Measurements from ENCODE around the gene LRRC51.

Gene LRRC51

DNA sequence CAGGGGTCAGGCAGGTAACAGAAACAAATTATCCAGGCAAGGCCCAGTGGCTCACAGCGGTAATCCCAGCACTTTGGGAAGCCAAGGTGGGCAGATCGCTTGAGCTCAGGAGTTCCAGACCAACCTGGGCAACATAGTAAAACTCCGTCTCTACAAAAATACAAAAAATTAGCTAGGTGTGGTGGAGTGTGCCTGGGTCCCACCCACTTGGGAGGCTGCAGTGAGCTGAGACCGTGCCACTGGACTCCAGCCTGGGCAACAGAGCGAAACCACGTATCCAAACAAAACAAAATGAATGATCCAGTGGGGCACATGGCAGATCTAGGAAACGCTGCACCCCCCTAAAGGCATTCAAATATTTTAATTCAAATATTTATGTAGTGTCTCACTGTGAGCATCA is 10.2 kb upstream of the LRRC51 start:
- DNase-seq (ENCODE audit: low read depth) = no peak

DNA sequence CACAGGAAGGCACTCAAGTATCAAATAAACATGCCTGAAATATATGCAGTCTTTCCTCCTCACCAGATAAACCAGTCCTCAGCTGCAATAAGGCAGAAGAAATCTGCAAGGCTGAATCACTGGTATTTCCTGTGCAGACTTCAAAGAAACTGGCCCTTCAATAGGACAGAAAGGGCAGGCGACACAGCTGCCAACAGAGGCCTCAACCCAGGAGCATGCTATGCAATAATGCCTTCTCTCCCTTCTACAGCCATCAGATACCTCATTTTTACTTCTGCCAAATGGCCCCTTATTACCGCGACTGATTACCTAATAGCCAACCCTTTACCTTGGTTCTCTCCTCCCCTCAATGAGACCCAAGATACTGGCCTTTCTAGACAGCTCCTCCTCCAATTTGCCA is 8.3 kb upstream of the LRRC51 start:
- no peak for DNase-seq (ENCODE audit: low read depth)

DNA sequence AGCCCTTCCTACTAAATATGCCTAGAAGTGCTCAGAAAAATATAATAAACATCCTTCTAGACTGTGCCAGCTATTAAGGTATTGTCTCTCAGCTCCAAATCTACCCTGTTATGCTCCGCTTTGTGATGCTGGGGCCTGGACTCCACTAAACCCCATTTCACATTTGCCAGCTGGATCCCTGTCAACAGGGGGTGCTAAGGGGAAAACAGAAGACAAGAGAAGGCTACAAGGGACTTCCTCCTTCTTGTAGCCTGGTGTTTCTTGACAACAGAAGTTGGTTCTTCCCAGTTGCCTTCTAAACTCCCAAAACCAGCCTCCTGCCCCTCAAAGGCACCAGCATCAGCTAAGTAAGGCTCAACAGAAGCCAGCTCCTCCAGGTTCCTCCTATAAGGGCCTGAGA is 5.5 kb upstream of the LRRC51 start:
- no peak for DNase-seq (ENCODE audit: low read depth)

DNA sequence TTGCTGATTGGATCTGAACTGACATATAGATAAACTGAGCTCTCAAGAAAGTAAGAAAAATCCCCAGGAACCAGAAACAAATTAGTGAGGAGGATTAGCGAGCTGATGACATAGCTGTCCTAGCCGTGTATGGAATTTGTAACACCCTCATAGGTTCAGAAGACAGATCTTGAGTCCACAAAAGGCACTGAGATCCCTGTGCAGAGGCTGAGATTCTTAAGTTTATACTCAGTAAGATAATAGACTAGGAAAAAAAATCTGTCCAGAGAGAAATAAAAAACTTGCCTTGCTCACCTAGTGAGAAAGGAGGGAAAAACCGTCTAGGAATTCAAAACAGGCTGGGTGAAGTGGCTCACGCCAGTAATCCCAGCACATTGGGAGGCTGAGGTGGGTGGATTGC is 4.9 kb upstream of the LRRC51 start:
- DNase-seq (ENCODE audit: low read depth) = no peak

DNA sequence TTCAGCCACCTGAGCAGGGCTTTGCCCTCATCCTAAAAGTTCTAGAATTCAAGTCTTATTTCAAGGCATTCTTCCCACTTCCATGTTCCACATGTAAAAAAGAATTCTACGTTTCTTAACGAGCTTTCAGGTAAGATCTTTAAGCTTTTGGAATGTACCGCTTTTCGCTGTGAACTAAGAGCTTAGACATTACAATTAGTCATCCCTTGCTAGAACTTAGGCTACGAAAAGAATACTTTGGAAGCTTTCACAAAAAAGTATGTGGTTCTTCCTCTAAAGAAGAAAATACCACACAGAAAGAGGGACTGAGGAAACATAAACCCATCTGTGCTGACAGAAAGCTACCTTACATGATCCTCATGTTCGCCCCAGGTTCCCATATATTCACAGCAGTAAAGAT is 2.2 kb upstream of the LRRC51 start:
- no peak for DNase-seq (ENCODE audit: low read depth)

DNA sequence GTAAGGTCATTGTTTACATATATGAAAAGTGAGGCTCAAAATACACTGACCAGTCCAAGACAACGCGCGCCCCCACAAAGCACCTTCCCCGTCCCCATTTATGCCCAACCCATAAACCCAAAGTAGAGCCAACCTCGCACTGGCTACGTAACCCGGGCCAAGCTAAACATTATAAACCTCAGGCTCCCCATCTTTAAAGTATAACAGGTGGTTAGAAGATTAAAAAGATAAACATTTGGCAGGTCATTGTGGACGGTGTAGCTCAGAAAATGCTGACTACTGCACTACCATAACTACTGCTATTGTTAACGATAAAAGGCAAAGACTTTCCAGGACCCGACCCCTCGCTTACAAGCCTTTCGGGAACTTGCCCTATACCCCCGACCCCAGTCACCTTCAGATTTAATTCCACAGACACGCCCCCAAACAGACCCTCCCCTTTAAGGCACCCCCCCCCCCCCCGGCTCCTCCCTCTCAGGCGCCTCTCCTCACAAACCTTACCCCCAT is 778 bp upstream of the LRRC51 start:
- no peak for DNase-seq (ENCODE audit: low read depth)

DNA sequence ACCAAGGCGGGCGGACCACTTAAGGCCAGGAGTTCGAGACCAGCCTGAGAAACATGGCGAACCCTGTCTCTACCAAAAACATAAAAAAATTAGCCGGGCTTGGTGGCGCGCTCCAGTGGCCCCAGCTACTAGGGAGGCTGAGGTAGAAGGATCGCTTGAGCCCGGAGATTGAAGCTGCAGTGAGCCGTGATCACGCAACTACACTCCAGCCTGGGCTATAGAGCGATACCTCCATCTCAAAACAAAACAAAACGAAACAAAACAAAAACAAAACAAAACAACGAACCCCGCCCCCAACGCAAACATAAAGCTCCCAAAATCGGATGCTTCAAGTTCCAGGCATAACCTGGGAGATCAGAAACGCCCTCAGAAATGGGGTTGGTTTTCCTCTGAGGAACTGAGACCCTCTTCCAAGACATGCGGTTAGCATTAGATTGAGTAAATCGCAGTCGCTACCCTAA is 564 bp downstream of the LRRC51 start:
- DNase-seq (ENCODE audit: low read depth) = no peak

DNA sequence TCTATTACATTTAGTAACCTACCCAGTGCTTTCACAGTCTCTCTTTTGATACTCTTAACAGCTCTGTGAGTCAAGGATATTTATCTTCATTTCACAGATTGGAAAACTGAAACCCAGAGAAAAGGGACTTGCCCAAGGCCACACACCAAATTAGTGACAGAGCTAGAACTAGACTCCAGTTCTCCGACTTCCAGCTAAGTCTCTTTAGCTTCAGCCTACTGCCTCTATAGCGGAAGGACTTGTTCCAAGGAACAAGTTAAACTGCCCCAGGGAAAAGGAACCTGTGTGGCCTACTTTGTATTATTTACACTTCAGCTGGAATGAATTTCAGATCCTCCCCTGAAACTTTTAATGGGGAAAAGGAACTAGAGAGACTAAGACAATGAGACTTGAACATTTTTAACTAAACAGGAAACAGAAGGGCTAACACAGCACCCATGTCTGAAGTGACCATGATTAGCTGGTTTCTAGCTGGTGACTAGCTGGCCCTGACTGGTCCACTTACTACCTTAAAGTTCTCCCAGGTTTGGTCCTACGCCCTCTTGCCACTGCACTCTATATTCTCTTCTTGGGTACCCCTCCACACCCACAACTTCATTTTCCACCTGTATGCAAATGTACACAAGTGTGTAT is 1.3 kb downstream of the LRRC51 start:
- DNase-seq (ENCODE audit: low read depth) = no peak

DNA sequence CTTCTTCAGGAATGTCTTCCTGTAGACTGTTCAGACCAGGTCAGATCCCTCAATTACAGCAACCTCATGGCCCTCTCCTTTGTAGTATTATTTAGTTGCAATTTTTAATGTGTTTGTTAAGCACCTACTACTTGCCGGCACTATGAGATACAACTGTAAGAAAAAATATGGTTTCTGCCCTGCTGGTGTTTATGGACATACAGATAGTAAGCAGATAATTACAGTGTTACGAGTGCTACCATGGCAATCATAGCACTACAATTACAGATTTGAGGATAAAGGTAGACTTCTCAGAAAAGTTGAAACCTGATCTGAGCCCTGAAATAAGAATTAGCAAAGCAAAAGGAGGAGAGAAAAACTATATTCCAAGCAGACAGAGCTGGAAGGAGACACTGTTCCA is 2.8 kb downstream of the LRRC51 start:
- no peak for DNase-seq (ENCODE audit: low read depth)

DNA sequence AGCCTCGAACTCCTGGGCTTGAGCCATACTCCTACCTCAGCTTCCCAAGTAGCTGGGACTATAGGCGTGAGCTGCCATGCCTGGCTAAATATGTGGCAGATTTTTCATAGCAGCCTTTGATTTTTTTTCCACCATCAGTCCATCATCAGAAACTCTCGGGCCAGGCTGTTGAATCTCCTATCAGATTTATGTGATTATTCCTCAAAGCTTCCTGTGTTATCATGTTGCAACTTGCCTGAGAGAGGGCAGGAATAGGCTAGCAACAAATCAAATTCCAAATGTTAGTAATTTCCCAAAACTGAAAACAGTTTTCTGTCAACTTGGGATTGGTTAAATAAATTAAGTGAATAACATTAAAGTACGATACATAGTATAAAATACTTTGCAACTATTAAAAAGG is 3.4 kb downstream of the LRRC51 start:
- no peak for DNase-seq (ENCODE audit: low read depth)

DNA sequence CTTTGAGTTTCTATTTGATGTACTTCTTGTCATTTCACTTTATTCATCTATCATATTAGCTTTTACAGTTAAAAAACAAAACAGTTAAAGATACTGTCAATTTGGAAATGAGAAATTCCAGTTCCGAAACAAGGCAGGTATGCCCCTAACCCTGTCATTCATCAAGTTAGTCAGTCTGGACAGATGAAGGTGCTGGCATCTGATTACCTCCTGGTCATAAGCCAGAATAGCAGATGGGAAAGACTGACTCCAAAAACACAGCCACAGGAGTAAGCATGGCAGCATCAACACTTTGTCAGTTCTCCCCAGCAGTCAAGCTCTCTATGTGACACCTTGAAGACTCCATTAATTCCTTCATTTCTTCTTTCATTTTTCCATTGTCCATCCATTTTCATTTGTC is 4.3 kb downstream of the LRRC51 start:
- no peak for DNase-seq (ENCODE audit: low read depth)

DNA sequence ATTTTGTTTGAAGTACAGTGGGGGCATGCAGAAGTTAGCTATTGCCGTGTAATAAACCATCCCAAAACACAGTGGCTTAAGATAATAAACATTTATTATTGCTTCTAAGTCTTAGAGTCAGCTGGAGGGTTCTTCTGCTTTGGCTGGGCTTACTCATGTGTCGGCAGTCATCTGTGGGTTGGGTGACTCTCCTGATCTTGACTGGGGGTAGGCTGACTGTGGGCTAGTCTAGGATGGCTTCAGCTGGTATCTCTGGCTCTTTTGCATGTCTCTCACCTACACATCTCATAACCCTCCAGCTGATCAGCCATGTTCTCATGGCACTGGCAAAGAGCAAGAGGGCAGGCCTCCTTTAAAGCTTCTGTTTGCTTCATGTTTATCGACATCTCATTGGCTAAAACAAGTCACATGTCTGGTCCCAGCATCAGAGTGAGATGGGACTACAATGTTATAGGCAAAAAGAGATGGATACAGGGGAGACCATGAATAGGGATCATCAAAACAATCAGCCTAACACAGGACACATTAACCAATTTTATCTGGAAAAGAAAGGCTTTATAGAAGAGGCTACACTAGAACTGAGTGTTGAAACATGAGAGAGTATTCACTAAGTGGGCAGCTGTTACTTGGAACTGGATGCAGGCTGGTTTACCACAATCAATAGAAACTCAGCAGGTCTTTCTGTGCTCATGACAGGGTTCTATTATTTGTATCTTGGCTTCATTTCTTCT is 5.1 kb downstream of the LRRC51 start:
- no peak for DNase-seq (ENCODE audit: low read depth)

DNA sequence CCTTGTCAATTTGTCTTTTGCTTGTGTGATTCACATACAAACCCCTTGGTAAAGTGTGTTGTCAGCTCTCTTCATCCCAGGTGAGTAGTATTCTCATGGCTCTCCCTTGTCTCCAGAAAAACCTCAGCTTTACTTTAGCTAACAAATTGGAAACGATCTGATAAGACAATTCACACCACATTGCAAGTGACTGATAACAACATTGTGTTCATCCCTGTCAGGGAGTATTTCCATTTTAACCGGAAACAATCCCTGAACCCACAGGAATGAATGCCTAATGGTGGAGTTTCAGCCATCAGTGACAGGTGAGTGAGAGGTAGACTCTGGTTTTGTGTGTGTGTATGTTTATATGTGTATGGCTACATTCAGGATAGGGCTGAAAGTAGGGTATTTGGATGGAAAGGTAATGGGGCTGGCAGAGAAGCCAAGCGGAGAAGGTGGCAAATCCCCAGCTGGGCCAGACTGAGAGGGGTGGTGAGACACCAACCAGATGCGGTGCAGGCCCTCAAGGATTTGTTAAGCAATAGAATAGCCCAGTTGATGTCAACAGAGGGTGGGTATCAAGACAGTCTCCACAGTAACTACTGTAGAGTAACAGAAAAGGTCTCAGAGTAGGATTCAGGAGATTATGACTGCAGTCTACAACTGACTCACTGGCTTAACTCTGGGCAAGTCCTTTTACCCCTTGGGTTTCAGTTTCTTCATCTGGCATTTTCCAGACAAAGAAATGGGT is 7.6 kb downstream of the LRRC51 start:
- no peak for DNase-seq (ENCODE audit: low read depth)

DNA sequence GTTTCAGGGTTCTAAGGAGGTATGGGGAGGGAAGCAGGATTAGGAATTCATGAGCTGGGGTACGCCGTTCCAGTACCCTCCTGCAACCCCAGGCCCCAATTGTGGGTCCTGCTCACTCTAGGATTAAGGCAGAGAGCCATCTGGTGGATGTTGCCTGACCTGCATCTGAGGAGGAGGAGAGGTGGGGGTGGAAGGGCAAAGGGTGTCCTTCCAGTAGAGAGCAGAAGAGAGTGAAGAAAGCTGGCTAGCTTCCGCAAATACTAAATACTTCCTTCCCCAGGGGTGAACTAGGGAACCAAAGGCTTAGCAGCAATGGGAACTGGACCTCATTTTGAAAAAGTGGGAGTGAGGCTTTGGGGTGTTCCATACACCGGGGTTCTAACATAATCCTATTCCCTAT is 10.6 kb downstream of the LRRC51 start:
- peak; percentile 45 for DNase-seq (ENCODE audit: low read depth)

DNA sequence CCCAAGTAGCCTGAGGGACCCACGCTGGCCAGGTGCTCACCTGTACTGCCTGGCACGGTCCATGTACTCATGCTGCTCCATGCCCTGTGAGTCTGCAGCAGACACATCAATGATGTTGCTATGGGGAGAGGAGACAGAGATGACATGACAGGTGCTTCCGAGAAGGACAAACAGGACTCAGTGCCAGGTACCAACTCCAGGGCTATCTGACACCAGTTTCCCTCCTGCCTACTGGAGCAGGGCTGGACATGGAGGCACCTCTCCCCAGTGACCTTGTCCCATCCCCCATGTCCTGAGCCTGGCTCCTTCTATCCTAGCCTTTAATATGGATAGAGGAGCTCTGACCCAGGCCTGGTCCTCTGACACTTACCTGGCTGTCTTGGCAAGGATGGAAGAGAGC is 18.1 kb downstream of the LRRC51 start:
- DNase-seq (ENCODE audit: low read depth) = no peak

DNA sequence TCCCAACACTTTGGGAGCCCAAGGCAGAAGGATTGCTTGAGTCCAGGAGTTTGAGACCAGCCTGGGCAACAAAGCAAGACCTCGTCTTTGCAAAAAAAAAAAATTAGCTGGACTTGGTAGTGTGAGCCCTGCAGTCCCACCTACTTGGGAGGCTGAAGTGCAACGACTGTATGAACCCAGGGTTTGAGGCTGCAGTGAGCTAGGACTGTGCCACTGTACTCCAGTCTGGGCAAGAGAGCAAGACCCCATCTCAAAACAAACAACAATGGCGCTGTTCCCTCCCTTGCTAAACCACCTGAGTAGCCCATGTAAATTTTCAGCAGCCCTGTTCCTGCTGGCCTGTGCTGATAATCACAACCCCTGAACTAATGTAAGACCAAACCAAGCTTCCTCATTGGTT is 19.4 kb downstream of the LRRC51 start:
- DNase-seq (ENCODE audit: low read depth) = no peak

DNA sequence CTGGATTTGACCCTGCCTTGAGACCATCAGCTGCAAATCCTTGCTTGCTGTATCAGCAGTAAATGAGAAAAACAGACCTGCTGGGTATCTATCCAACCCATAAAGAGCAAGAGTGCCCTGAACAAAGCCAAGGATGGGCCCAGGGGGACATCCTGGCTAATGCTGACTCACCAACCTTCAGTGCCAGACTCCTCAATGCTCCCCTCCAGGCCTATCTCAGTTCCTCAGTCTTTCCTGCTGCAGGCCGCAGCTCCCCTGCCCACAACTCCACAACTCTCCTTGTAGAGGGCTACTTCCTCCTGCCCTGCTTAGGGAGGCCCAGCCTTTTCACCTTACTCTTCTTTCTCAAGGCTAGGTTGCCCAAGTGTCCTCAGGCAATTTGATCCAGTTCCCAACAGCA is 19.8 kb downstream of the LRRC51 start:
- DNase-seq (ENCODE audit: low read depth) = no peak

DNA sequence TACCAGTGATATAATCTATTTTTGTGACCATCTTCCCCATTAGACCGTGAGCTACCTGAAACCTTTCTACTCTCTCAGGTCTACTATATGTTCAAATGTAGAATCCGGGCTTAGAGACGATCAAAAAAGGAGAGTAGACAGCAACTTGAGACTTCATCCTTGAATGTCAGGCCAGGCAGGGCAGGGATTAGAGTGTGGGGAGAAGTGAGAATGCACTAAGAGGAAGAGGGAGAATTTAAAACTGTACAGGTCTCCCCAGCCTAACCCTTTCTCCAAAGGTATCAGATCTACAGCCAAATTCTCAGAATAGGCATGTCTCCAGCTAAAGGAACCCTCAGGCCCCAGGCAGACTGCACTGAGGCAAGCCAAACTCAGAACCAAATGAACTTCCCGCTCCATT is 21.5 kb downstream of the LRRC51 start:
- no peak for DNase-seq (ENCODE audit: low read depth)

DNA sequence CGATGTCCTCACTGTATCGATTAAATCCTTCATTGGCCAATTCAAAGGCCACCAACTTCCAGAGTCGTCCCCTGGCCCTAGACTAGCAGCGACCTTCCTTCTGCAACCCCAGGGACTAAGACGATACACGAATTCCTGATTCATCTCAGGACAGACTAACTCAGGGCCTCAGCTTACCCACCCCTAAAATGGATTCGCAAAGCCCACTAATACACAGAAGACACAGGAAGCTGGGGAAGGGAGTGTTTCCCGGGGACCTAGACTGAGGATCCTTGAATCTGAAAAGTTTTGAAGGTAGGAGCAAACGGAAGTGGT is 21.9 kb downstream of the LRRC51 start:
- DNase-seq (ENCODE audit: low read depth) = no peak

DNA sequence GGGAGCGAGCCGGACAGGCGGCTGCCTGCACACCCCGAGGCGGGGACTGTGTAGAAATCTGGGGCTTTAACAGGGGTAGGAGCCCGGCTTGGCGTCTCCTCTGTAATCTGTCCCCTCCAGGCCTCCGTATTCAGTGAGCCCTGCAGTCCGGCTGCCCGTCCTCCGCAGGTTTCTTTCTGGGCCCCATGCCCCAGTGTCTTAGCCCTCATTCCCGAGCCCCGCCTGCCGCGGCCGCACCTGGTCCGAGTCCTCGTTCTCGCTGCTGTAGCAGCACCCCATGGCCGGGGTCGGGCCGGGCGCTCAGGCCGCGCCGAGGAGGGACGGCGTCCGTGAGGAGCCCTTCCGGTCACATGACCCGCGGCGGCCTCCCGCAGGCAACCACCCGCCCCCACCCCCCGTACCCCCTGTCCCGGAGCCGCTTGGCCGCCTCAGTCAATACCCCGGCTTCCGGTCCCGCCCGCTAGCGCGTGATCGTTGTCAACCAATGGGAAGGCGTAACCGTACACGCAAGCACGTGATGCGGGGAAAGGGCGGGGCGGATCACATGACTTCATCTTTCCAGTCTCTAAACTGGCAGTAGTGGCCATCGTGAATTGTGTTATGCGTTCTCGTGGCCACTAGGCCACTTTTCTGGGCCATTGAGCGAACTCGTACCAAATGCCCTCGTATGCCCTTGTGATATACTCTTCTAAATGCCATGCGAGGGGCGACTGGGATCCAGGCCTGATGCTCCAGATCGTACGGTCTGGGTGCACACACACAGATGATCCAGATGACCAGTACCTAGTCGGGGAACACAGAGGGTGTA is 22.5 kb downstream of the LRRC51 start, which contains the start of gene LAMTOR1:
TSS of gene LAMTOR1 (minus strand) at position 352 of the 808 bp plus-strand sequence. CDS start at position 279, 73 bp downstream.
- DNase-seq (ENCODE audit: low read depth) = peak; percentile 98

DNA sequence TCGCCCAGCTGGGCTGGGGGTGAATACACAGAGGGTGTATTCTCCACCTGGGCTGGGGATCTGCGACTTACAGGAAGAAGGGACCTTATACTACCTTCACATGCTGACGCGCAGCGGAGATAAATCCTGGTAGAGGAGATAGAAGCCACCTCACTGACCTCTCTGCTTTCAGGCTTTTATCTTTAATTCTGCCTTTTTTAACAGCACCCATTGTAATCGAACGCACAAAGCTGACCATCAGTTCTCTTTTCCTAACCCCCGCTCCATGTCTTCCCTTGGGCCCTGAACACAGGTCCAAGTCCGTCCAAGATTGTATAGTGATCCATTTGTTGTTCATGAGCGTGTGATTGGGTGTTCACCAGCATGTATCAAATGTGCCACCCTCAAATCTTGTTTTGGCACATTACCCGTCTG is 23.1 kb downstream of the LRRC51 start:
- no peak for DNase-seq (ENCODE audit: low read depth)

DNA sequence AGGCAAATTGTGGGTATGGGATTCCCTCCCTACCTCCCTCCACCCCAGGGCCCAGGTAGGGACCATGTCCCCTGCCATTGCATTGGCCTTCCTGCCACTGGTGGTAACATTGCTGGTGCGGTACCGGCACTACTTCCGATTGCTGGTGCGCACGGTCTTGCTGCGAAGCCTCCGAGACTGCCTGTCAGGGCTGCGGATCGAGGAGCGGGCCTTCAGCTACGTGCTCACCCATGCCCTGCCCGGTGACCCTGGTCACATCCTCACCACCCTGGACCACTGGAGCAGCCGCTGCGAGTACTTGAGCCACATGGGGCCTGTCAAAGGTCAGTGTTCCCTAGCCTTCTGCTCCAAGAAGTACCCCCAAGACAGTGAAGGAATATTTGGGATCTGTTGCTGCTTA is 25.2 kb downstream of the LRRC51 start, which contains the start of gene TOMT:
TSS of gene TOMT (plus strand) at position 37 of the 400 bp plus-strand sequence. CDS start at position 65, 28 bp downstream.
- no peak for DNase-seq (ENCODE audit: low read depth)

Measured in stimulated activated CD8-positive, alpha-beta memory T cell treated with anti-CD3 and anti-CD28 coated beads, Interleukin-12 subunit alpha, Interleukin-12 subunit beta, amount 100 ng/mL, for 1 hour (primary cell).